ENCODE measurements around the gene BTBD6.

BTBD6 gene

GRCh38 chr14:105269405-105269804, 21.1 kb downstream of the BTBD6 start:
- no peak overlapping the region for H3K4me2 ChIP-seq (ENCODE audit: low read depth, low read length, poor library complexity, severe bottlenecking)
- H3K9me3 ChIP-seq (ENCODE audit: insufficient read depth, low read length): no peaks in the 10 kb centered on the region
- H4K20me1 ChIP-seq (ENCODE audit: low read depth, low read length): no peaks in the 10 kb centered on the region
- no peak for TF ChIP-seq CTCF (IDR thresholded peaks at IDR 0.05; ENCODE audit: insufficient read depth, low read length, poor library complexity, severe bottlenecking)
- TF ChIP-seq EZH2phosphoT487 (conservative IDR thresholded peaks at IDR 0.05; ENCODE audit: low read length): no peak
- no peaks in the 10 kb centered on the region for H3K79me2 ChIP-seq (ENCODE audit: insufficient read depth, low read length)
- H3K27ac ChIP-seq (ENCODE audit: low read depth, low read length): no peak overlapping the region
- H3K36me3 ChIP-seq (ENCODE audit: low read length): no peaks in the 10 kb centered on the region
- H2AFZ ChIP-seq (ENCODE audit: low read depth, low read length, severe bottlenecking): no peak overlapping the region
- H3K4me3 ChIP-seq (ENCODE audit: insufficient read depth, low read length, poor library complexity, severe bottlenecking): no peak overlapping the region
- no peaks in the 10 kb centered on the region for H3K9me2 ChIP-seq (replicated peaks; ENCODE audit: insufficient read depth, low read length)
- H3F3A ChIP-seq (ENCODE audit: insufficient read depth): no peaks in the 10 kb centered on the region
- H3K27me3 ChIP-seq (ENCODE audit: low read length): no peaks in the 10 kb centered on the region
- H3K9ac ChIP-seq (ENCODE audit: low read length): no peak overlapping the region

GRCh38 chr14:105271224-105271890, 23.0 kb downstream of the BTBD6 start:
- Histone ChIP-seq H3F3A (ENCODE audit: insufficient read depth) (no peaks in the 10 kb centered on the region), H2AFZ (ENCODE audit: low read depth, low read length, severe bottlenecking) (no peak overlapping the region), H3K9ac (ENCODE audit: low read length) (no peak overlapping the region), H3K27ac (ENCODE audit: low read depth, low read length) (no peak overlapping the region), H3K4me3 (ENCODE audit: insufficient read depth, low read length, poor library complexity, severe bottlenecking) (no peak overlapping the region), H3K27me3 (ENCODE audit: low read length) (no peaks in the 10 kb centered on the region), H3K79me2 (ENCODE audit: insufficient read depth, low read length) (no peaks in the 10 kb centered on the region), H4K20me1 (ENCODE audit: low read depth, low read length) (no peaks in the 10 kb centered on the region), H3K36me3 (ENCODE audit: low read length) (no peaks in the 10 kb centered on the region), H3K4me2 (ENCODE audit: low read depth, low read length, poor library complexity, severe bottlenecking) (no peak overlapping the region), H3K9me3 (ENCODE audit: insufficient read depth, low read length) (no peaks in the 10 kb centered on the region), H3K9me2 (replicated peaks; ENCODE audit: insufficient read depth, low read length) (no peaks in the 10 kb centered on the region)
- TF ChIP-seq EZH2phosphoT487 (conservative IDR thresholded peaks at IDR 0.05; ENCODE audit: low read length) (no peak), CTCF (IDR thresholded peaks at IDR 0.05; ENCODE audit: insufficient read depth, low read length, poor library complexity, severe bottlenecking) (no peak)

- H4K20me1 ChIP-seq (ENCODE audit: low read depth, low read length): no peaks in the 10 kb centered on the region
- H3K27me3 ChIP-seq (ENCODE audit: low read length): no peaks in the 10 kb centered on the region
- no peaks in the 10 kb centered on the region for H3K79me2 ChIP-seq (ENCODE audit: insufficient read depth, low read length)
These were observed 24.3 kb downstream of the BTBD6 start for GRCh38 chr14:105272623-105273022.

More at GRCh38 chr14:105272623-105273022, 24.3 kb downstream of the BTBD6 start:
- H3K9ac ChIP-seq (ENCODE audit: low read length): no peak overlapping the region
- no peaks in the 10 kb centered on the region for H3K9me3 ChIP-seq (ENCODE audit: insufficient read depth, low read length)
- no peak overlapping the region for H3K4me3 ChIP-seq (ENCODE audit: insufficient read depth, low read length, poor library complexity, severe bottlenecking)
- no peak overlapping the region for H2AFZ ChIP-seq (ENCODE audit: low read depth, low read length, severe bottlenecking)
- no peak overlapping the region for H3K4me2 ChIP-seq (ENCODE audit: low read depth, low read length, poor library complexity, severe bottlenecking)
- no peak overlapping the region for H3K27ac ChIP-seq (ENCODE audit: low read depth, low read length)
- no peaks in the 10 kb centered on the region for H3K9me2 ChIP-seq (replicated peaks; ENCODE audit: insufficient read depth, low read length)
- no peaks in the 10 kb centered on the region for H3K36me3 ChIP-seq (ENCODE audit: low read length)
- no peak for TF ChIP-seq EZH2phosphoT487 (conservative IDR thresholded peaks at IDR 0.05; ENCODE audit: low read length)
- no peak for TF ChIP-seq CTCF (IDR thresholded peaks at IDR 0.05; ENCODE audit: insufficient read depth, low read length, poor library complexity, severe bottlenecking)
- H3F3A ChIP-seq (ENCODE audit: insufficient read depth): no peaks in the 10 kb centered on the region

Data from SU-DHL-6 (cell line).